ENCODE measurements around the gene USP25. TPM values are rescaled to one million over a fixed set of nuclear protein-coding genes. Genes with fewer than 3 reads are reported as not detected.
"Not testable (repeated sequence)": the region's sequence is repeated elsewhere in the genome, so short reads cannot be mapped to it uniquely, and the experiment has no call there.

Gene USP25
- polyA plus RNA-seq, 1 donor (not counting 4 experiments of a cell fraction or from before 2014, with no cell fraction given): 17.8 TPM

GRCh38 chr21:15735409-15735808, 5.6 kb downstream of the USP25 start:
- Histone ChIP-seq H3K79me2 (ENCODE audit: control insufficient read depth, insufficient read depth, low read length) (peaks cover 89% of the 10 kb centered on the region), H3K9me1 (ENCODE audit: control insufficient read depth, extremely low read depth, insufficient read depth, low read length) (no peaks in the 10 kb centered on the region), H3K27me3 (ENCODE audit: control insufficient read depth, extremely low read depth, insufficient read depth, low read length) (no peaks in the 10 kb centered on the region), H3K4me2 (ENCODE audit: control insufficient read depth, extremely low read depth, insufficient read depth, low read depth, low read length) (no peak overlapping the region), H4K20me1 (ENCODE audit: control insufficient read depth, extremely low read depth, insufficient read depth, low read length) (peaks cover 5% of the 10 kb centered on the region), H3K4me1 (ENCODE audit: control insufficient read depth, extremely low read depth, insufficient read depth, low read length) (peaks cover 9% of the 10 kb centered on the region), H3K9me3 (ENCODE audit: control insufficient read depth, low read depth, low read length) (no peaks in the 10 kb centered on the region), H3K4me3 (ENCODE audit: control insufficient read depth in 2 of 3, extremely low read depth in 1 of 3, insufficient read depth in 2 of 3, low read depth in 1 of 3, low read length in 3 of 3) (no peak overlapping the region), H3K36me3 (ENCODE audit: control insufficient read depth in 2 of 2, extremely low read depth in 1 of 2, insufficient read depth in 2 of 2, low read length in 2 of 2) (no peaks in the 10 kb centered on the region), H2AFZ (ENCODE audit: control insufficient read depth, low read length) (no peak overlapping the region), H3K27ac (ENCODE audit: control insufficient read depth, insufficient read depth, low read length) (no peak overlapping the region), H3K9ac (ENCODE audit: control insufficient read depth, extremely low read depth, insufficient read depth, low read length) (no peak overlapping the region)
- TF ChIP-seq CTCF (optimal IDR thresholded peaks at IDR 0.05 in 1 of 3, IDR thresholded peaks at IDR 0.05 in 1 of 3, conservative IDR thresholded peaks at IDR 0.05 in 1 of 3; ENCODE audit: extremely low read depth in 1 of 3, insufficient read depth in 2 of 3, low read length in 3 of 3) (no peak), EZH2 (IDR thresholded peaks at IDR 0.05; ENCODE audit: low read length) (no peak)
- dilution Hi-C loops (cut with MboI; ENCODE audit: extremely low pct_ligation_motif_present, low sequenced_read_pairs): no loop called here
- no peak for DNase-seq (ENCODE audit: low read depth, low spot score)
- FAIRE-seq: no peak

GRCh38 chr21:15735931-15736330, 6.1 kb downstream of the USP25 start:
- H4K20me1 ChIP-seq (ENCODE audit: control insufficient read depth, extremely low read depth, insufficient read depth, low read length); H3K36me3 ChIP-seq (ENCODE audit: control insufficient read depth in 2 of 2, extremely low read depth in 1 of 2, insufficient read depth in 2 of 2, low read length in 2 of 2); H3K27me3 ChIP-seq (ENCODE audit: control insufficient read depth, extremely low read depth, insufficient read depth, low read length); H3K9me1 ChIP-seq (ENCODE audit: control insufficient read depth, extremely low read depth, insufficient read depth, low read length); H2AFZ ChIP-seq (ENCODE audit: control insufficient read depth, low read length); H3K9ac ChIP-seq (ENCODE audit: control insufficient read depth, extremely low read depth, insufficient read depth, low read length); H3K9me3 ChIP-seq (ENCODE audit: control insufficient read depth, low read depth, low read length); DNase-seq (ENCODE audit: low read depth, low spot score); dilution Hi-C loops (cut with MboI; ENCODE audit: extremely low pct_ligation_motif_present, low sequenced_read_pairs); H3K4me3 ChIP-seq (ENCODE audit: control insufficient read depth in 2 of 3, extremely low read depth in 1 of 3, insufficient read depth in 2 of 3, low read depth in 1 of 3, low read length in 3 of 3); H3K27ac ChIP-seq (ENCODE audit: control insufficient read depth, insufficient read depth, low read length); H3K4me1 ChIP-seq (ENCODE audit: control insufficient read depth, extremely low read depth, insufficient read depth, low read length); FAIRE-seq; H3K4me2 ChIP-seq (ENCODE audit: control insufficient read depth, extremely low read depth, insufficient read depth, low read depth, low read length): not testable (repeated sequence)
- H3K79me2 ChIP-seq (ENCODE audit: control insufficient read depth, insufficient read depth, low read length): peaks cover 88% of the 10 kb centered on the region

GRCh38 chr21:15738779-15739178, 9.0 kb downstream of the USP25 start:
- H3K36me3 ChIP-seq (ENCODE audit: control insufficient read depth in 2 of 2, extremely low read depth in 1 of 2, insufficient read depth in 2 of 2, low read length in 2 of 2); dilution Hi-C loops (cut with MboI; ENCODE audit: extremely low pct_ligation_motif_present, low sequenced_read_pairs); H3K9me3 ChIP-seq (ENCODE audit: control insufficient read depth, low read depth, low read length); DNase-seq (ENCODE audit: low read depth, low spot score); H3K4me2 ChIP-seq (ENCODE audit: control insufficient read depth, extremely low read depth, insufficient read depth, low read depth, low read length); H3K27ac ChIP-seq (ENCODE audit: control insufficient read depth, insufficient read depth, low read length); FAIRE-seq; H3K4me3 ChIP-seq (ENCODE audit: control insufficient read depth in 2 of 3, extremely low read depth in 1 of 3, insufficient read depth in 2 of 3, low read depth in 1 of 3, low read length in 3 of 3); H3K9me1 ChIP-seq (ENCODE audit: control insufficient read depth, extremely low read depth, insufficient read depth, low read length); H2AFZ ChIP-seq (ENCODE audit: control insufficient read depth, low read length); H3K9ac ChIP-seq (ENCODE audit: control insufficient read depth, extremely low read depth, insufficient read depth, low read length); H3K27me3 ChIP-seq (ENCODE audit: control insufficient read depth, extremely low read depth, insufficient read depth, low read length): not testable (repeated sequence)
- Histone ChIP-seq H4K20me1 (ENCODE audit: control insufficient read depth, extremely low read depth, insufficient read depth, low read length) (peaks cover 22% of the 10 kb centered on the region), H3K79me2 (ENCODE audit: control insufficient read depth, insufficient read depth, low read length) (peaks cover 84% of the 10 kb centered on the region), H3K4me1 (ENCODE audit: control insufficient read depth, extremely low read depth, insufficient read depth, low read length) (peaks cover 20% of the 10 kb centered on the region)
